ENCODE results near the gene CEACAM16. TPM values are rescaled to one million over a fixed set of nuclear protein-coding genes. Genes with fewer than 3 reads are reported as not detected.
A peak's percentile ranks its signal among the peaks of the same experiment; 100 is the strongest.
"Not testable (repeated sequence)": the region's sequence is repeated elsewhere in the genome, so short reads cannot be mapped to it uniquely, and the experiment has no call there.

CEACAM16 gene
- total RNA-seq, 1 donor from 2014 or later = 0.12 TPM

DNA sequence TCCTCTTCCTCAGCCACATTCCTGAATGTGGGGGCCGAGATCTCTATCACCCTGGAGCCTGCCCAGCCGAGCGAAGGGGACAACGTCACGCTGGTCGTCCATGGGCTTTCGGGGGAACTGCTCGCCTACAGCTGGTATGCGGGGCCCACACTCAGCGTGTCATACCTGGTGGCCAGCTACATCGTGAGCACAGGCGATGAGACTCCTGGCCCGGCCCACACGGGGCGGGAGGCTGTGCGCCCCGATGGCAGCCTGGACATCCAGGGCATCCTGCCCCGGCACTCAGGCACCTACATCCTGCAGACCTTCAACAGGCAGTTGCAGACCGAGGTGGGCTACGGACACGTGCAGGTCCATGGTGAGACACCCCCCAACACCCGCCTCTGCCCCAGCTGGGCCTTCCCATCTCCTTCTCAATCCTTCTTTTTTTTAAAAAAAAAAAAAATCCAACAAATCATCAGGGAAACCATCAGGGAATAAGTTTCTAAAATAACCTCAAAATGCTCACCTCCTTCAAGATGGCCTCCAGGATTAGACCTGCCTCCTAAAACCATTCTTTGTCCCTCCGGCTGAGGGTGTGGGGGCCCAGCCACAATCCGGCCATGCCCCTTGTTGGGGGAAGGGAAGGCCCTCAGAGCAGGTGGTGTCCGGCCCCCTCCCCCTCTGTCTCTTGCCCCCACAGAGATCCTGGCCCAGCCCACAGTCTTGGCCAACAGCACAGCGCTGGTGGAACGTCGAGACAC is 4.6 kb downstream of the CEACAM16 start:
- no peak for DNase-seq (ENCODE audit: low spot score)

DNA sequence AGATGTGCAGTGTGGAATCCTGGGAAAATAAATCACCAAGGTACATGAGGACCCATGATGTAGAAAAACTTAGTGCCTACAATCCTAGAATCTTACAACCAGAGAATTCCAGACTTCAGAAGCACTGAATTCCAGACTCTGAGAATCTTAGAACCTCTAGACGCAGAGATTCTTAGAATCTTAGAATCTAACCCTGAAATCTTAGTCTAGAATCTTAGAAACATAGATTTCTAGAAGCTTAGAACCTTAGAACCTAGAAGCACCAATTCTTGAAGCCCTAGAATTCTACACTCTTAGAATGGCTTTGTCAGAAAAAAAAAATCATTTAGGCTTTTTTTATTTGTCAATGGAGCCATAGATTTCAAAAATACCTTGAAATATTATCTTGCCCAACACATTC is 6.0 kb downstream of the CEACAM16 start:
- DNase-seq (ENCODE audit: low spot score) = no peak

DNA sequence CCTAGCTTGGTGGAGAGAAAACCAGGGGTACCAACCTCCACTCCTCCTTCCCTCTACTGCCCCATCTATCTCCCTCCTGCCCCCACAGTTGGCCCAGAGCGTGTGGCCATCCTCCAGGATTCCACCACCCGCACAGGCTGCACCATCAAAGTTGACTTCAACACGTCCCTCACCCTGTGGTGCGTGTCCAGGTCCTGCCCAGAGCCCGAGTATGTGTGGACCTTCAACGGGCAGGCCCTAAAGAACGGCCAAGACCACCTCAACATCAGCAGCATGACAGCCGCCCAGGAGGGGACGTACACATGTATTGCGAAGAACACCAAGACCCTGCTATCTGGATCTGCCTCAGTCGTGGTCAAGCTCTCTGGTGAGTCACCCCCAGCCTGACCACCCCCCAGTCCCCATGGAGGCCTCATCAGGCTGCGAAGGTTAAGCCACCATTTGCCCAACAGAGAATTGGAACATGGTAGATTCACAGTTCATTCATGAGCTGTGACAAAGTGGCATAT is 6.6 kb downstream of the CEACAM16 start:
- no peak for DNase-seq (ENCODE audit: low spot score)

DNA sequence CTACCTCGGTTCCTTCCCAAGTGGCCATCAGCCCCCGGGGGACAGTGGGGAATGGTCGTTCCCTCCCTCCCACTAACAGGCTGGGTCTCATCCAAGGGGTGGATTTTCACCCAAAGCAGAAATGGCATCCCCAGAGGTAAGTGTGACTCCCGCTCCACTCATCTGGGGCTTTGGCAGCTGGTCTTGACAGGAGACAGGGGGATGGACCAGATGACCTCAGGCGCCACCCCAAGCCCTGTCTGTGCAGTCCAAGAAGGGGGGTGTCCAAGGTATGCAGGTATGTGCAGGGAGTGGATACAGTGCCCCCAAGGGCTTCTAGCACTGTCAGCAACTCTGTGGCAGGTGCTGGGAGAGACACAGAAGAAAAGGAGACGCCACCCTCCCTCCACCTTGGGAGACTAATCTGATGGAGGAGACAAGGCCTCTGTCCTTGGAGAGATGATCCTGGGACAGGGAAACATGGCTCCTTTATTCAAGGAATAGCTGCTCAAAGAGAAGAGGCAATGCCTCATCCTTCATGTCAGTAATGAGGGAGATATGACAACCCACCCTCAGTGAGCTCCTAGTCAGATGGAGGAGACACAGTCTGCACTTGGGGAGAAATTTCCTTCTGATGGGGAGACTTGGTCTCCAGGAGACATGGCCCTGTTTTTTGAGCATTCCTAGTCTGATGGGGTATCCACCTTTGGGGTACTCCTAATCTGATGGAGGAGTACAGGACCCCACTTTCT is 7.7 kb downstream of the CEACAM16 start:
- DNase-seq (ENCODE audit: low spot score) = no peak

DNA sequence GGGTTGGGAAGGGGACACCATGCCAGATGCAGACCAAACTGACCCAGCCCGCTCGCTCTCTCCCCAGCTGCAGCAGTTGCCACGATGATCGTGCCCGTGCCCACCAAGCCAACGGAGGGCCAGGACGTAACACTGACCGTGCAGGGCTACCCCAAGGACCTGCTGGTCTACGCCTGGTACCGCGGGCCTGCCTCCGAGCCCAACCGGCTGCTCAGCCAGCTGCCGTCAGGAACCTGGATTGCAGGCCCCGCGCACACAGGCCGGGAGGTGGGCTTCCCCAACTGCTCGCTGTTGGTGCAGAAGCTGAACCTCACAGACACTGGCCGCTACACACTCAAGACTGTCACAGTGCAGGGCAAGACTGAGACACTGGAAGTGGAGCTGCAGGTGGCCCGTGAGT is 8.8 kb downstream of the CEACAM16 start:
- no peak for DNase-seq (ENCODE audit: low spot score)

DNA sequence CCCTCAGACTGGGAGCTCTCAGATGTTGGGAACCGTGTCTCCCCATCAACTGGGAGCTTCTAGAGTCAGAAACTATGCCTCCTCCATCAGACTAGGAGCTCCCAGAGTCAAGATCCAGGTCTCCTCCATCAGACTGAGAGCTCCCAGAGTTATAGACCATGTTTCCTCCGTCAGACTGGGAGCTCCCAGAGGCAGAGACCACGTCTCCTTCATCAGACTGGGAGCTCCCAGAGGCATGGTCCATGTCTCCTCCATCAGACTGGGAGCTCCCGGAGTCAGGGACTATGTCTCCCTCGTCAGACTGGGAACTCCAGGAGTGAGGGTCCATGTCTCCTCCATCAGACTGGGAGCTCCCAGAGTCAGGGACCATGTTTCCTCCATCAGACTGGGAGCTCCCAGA is 10.0 kb downstream of the CEACAM16 start:
- no peak for DNase-seq (ENCODE audit: low spot score)

DNA sequence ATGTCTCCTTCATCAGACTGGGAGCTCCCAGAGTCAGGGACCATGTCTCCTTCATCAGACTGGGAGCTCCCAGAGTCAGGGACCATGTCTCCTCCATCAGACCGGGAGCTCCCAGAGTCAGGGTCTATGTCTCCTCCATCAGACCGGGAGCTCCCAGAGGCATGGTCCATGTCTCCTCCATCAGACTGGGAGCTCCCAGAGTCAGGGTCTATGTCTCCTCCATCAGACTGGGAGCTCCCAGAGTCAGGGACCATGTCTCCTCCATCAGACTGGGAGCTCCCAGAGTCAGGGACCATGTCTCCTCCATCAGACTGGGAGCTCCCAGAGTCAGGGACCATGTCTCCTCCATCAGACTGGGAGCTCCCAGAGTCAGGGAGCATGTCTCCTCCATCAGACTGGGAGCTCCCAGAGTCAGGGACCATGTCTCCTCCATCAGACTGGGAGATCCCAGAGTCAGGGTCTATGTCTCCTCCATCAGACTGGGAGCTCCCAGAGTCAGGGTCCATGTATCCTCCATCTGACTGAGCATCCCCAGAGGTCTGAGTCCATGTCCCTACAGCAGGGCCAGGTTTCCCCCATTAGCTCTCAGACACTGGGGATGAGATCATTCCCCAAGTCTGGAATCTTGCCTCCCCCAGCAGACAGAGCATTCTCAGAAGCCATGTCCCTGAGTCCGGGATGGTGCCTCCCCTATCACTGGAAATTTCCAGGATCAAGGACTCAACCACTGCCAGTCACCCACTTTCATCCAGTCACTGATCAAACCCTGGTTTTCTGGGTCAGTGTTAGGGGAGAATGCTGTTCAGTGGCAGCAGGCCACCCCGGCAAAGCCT is 10.7 kb downstream of the CEACAM16 start:
- not testable (repeated sequence) for DNase-seq (ENCODE audit: low spot score)

DNA sequence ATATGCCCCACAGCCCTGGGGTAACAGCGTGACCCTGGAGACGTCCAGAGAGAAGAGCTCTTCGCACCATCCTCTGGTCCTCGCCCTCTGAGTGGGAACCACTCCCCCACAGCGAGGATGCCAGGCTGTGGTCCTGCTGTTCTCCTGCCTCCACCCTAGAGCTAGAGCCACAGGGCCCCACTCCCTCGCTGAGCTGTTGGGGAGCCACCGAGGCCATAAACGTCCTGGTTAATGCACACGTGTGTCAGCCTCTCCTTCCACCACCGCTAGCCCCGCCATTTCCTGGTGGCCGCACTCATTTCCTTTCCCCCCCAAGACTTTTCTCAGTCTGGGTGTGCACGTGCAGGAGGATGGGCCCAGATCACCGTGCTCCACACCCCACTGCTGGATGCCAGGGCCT is 11.5 kb downstream of the CEACAM16 start:
- DNase-seq (ENCODE audit: low spot score) = no peak

DNA sequence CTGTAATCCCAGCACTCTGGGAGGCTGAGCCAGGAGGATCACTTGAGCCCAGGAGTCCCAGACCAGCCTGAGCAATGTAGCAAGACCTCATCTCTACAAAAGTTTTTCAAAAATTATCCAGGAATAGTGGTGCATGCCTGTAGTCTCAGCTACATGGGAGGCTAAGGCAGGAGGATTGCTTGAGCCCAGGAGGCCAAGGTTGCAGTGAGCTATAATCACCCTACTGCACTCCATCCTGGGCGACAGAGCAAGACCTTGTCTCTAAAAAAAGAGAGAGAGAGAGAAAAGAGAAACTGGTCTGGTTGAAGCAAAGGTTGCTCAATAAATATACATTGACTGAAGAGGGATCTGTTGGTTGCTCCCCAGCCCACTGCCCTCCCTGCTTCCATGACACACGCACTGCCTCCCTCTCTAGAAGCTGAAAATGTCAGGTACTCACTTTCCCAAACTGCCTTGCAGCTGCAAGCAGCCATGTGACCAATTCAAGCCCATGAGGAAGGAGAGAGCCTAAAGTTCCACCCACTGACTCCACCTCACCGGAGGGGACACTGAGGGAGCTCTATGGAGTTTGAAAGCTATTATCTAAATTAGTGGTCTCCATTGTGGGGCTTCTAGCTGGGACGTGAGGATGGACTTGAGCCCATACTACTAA is 14.0 kb downstream of the CEACAM16 start:
- DNase-seq (ENCODE audit: low spot score) = no peak

DNA sequence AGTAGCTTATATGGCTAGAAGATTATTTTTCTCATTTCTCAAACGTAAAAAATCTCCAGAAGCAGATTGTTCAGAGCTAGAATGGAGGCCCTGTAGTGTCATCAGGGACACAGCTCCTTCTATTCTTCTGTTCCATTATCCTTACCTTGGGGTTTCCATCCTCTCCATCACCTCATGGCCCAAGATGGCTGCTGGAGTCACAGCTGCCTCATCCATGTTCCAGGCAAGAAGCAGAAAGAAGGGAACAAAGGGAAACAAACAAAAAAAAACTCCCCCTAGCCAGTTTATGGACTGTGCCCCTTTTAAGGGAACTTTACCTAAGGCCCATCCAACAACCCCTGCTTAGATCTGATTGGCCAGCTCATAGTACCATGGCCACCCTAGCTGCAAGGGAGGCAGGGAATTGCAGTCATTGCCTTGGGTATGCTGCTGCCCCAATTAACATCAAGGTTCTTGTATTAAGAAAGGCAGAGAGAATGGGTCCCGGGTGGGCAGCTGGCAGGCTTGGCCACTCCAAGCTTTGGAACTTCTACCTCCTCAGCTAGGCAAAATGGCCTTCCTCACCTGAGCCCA is 15.7 kb downstream of the CEACAM16 start:
- DNase-seq (ENCODE audit: low spot score) = no peak

DNA sequence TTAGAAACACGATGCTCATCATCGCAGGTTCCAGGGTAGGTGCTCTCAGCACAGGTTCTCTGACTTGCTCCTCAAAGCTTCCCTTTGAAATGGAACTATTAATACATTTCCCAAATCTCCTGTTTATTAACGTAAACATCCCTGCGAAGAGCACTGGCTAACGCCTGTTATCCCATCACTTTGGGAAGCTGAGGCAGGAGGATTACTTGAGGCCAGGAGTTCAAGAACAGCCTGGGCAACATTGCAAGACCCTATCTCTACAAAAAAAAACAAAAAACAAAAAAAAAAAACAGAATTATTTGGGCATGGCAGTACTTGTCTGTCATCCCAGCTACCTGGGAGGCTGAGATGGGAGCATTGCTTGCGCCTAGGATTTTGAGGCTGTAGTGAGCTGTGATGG is 18.7 kb downstream of the CEACAM16 start:
- DNase-seq (ENCODE audit: low spot score) = no peak

DNA sequence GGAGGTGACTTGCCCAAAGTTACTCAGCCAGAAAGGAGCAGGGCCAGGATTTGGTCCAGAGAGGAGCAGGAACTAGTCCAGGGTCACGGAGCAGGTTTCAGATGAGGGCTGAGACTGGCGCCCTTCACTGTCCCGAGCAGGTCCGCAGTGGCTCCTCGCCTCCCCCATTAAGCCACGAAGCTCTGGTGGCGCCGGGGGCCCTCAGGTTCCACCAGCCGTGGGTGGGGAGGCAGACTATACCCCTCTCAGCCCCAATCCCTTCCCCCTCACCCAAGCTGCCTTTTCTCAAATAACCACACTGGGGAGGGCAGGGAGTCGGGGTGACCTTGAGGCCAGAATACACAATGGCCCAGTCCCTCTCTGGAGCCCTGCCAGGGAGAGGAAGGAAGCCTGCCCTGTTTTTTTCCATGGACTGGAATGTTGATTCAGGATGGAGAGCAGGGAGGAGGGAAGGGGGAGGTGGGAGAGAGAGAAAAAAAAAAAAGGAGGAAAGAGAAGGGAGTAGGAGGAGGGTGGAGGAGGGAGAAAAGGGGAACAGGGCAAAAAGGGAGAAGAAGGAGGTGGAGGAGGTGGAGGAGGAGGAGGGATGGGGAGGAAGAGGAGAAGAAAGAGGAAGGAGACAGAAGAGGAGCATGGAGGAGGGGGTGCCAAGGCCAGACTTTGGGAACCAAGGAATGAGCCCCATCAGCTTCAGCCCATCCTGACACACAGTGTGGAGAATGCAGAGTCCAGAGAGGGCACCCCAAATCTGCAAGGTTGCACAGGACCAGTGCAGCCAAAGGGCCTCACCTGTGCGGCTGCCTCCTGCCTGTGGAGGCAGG is 19.7 kb downstream of the CEACAM16 start:
- peak; percentile 86 for DNase-seq (ENCODE audit: low spot score)

DNA sequence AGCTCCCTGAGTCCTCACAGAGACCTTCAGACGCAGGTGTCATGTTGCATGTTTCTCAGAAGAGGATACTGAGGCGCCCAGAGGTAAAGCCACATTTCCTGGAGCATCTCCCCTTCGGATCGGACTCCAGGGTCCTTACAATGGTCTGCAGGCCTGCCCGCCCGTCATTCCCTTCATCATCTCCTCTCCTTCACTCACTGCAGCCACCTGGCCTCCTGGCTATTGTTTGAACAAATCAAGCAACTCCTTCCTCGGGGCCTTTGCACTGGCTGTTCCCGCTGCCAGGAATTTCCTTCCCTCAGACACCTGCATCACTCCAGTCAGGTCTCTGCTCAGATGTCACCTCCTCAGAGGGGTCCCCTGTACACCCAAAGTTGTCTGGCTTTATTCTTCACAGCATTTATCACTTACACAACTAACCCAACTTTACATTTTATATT is 20.3 kb downstream of the CEACAM16 start:
- DNase-seq (ENCODE audit: low spot score) = no peak

DNA sequence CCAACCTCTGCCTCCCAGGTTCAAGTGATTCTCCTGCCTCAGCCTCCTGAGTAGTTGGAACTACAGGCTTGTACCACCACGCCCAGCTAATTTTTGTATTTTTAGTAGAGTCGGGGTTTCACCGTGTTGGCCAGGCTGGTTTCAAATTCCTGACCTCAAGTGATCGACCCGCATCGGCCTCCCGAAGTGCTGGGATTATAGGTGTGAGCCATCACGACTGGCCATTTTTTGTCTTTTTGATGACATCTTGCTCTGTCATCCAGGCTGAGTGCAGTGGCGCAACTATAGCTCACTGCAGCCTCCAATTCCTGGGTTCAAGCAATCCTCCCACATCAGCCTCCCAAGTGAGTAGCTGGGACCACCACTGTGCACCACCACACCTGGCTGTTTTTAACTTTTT is 21.4 kb downstream of the CEACAM16 start:
- not testable (repeated sequence) for DNase-seq (ENCODE audit: low spot score)

DNA sequence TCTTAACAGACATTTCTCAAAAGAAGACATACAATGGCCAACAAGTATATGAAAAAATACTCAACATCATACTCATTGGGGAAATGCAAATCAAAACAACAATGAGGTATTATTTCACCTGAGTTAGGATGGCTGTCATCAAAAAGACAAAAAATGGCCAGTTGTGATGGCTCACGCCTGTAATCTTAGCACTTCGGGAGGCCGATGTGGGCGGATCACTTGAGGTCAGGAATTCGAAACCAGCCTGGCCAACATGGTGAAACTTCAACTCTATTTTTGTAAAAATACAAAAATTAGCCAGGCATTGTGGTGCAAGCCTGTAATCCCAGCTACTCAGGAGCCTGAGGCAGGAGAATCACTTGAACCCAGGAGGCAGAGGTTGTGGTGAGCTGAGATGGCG is 22.0 kb downstream of the CEACAM16 start:
- no peak for DNase-seq (ENCODE audit: low spot score)

DNA sequence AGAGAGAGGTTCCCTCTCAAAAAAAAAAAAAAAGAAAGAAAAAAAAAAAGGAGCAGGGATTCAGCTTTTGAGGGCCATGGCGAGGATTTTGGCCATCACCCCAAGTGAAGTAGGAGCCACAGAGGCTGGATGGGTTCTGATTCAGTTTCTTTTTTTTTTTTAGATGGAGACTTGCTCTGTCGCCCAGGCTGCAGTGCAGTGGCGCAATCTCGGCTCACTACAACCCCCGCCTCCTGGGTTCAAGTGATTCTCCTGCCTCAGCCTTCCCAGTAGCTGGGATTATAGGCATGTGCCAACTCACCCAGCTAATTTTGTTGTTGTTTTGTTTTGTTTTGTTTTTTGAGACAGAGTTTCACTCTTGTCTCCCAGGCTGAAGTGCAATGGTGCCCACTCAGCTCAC is 22.4 kb downstream of the CEACAM16 start:
- DNase-seq (ENCODE audit: low spot score) = not testable (repeated sequence)

DNA sequence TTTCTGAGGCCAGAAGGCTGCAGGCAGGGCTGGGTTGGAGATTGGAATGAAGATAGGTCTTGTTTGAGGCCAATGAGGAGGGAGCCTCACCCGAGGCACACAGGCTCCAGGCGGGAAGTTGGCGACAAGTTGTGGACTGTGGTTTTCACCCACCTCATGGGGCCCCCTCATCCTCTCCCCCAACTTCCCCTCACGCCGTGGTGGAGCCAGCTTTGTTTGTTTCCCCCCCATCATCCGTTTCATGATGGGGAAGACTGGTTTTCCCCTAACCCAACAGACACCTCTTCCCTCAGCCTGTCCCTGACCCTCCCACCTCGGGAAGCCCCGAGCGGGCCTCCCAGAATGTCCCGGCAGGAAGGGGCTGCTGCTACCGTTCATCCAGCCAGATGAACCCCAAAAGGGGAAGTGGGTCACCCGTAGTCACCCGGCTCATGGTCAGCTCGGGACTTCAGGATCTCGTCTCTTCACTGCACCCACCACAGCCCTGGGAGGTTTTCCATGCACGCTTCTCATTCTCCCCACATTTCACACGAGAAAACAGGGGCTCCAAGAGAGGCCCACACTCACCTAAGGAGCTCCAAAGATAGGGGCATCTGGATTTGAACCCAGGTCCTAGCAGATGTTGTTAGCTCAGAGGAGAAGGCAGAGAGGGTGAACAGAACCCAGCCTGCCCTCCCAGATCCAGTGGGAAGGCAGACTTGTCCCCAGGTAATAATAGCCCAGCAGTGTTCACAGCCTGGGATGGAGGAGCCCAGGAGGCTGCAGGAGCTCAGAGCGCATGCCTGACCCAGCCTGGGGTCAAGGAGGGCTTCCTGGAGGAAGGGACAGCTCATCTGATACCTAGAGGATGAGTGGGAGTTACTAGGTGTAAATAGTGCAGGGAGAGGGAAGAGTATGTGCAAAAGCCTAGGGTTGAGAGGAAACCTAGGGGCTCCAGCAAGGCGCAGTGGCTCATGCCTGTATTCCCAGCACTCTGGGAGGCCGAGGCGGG is 23.5 kb downstream of the CEACAM16 start:
- no peak for DNase-seq (ENCODE audit: low spot score)

DNA sequence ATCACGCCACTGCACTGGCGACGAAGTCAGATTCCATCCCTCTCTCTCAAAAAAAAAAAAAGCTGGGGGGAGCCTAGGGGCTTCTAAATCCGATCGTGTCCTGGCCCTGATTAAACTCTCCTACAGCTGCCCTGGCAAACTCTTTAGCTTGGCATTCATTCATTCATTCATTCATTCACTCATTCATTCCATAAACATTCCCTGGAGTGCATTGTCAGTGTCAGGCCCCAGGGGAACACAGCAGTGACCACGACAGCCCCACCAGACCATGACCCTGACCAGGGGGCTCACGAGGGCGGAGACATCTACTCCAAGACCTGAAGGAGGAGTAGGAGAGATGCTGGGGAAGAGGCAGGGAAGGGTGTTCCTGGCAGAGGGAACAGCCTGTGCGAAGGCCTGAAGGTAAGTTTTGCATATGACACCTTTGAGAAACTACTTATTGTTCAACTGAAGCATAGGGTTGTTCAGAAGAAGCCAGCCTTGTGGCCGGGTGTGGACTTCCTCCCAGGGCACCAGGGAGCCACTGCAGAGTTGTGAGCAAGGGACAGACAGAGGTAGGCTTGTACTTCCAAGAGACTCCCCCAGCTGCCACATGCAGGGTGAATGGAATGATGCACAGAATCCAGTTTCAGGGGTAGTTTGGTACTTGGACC is 24.5 kb downstream of the CEACAM16 start:
- no peak for DNase-seq (ENCODE audit: low spot score)

DNA sequence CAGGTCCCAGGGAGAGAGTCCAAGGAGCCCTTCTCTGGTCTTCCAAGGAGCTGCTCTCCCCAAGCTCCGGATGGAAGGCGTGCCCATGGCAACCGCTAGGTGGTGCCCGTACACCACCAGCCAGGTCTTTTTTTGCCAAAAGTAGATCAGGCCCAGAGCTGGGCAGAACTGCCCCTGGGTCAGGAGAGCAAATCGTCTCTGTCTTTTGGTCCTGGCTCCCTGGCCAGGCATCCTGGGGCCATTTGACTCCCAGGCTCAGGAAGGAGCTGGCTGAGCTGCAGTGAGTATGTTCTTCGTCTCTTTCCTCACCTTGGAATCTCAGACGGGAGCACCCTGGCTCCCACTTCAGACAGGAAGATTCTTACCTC is 25.0 kb downstream of the CEACAM16 start:
- DNase-seq (ENCODE audit: low spot score) = peak; percentile 83

Measured in mucosa of gallbladder (tissue), 1 donor.